DMS153 (cell line): ENCODE data around the gene PRDX5.

Source experiments
- DNase-seq: peaks from one replicate; lab custom pipeline; 2025; lab: John Stamatoyannopoulos, UW

Gene PRDX5

GRCh38 chr11:64362339-64362738 is 44.4 kb downstream of the PRDX5 start:
- no peak for DNase-seq

- no peak for DNase-seq
Measured at GRCh38 chr11:64364435-64364834, 46.5 kb downstream of the PRDX5 start.

GRCh38 chr11:64364911-64365310 is 47.0 kb downstream of the PRDX5 start:
- no peak for DNase-seq

GRCh38 chr11:64366751-64367150 is 48.8 kb downstream of the PRDX5 start:
- DNase-seq, result no peak

- no peak for DNase-seq
Measured at GRCh38 chr11:64367931-64368672, 50.2 kb downstream of the PRDX5 start.

- DNase-seq, result no peak
Measured at GRCh38 chr11:64368673-64369074, 50.8 kb downstream of the PRDX5 start.

GRCh38 chr11:64369440-64370421 is 51.8 kb downstream of the PRDX5 start:
- no peak for DNase-seq

GRCh38 chr11:64371201-64371600 is 53.3 kb downstream of the PRDX5 start:
- DNase-seq, result no peak
